Activated CD4-positive, alpha-beta T cell treated with anti-CD3 and anti-CD28 coated beads for 36 hours (primary cell): ENCODE results near the gene DNAI4. TPM values are rescaled to one million over a fixed set of nuclear protein-coding genes. Genes with fewer than 3 reads are reported as not detected.
A peak's percentile ranks its signal among the peaks of the same experiment; 100 is the strongest.

Experiments
- ATAC-seq: fragments of 200-7000 bp; cut with Tn5 transposase; one replicate; pipeline ENCODE4 v1.10.0; 2021; ENCODE audit warnings: mild to moderate bottlenecking, moderate library complexity
- CTCF ChIA-PET: fragments of 350-600 bp; sonication (Branson Sonifier 250); formaldehyde crosslinking; loops from one replicate; lab custom pipeline; 2021; ENCODE audit warnings: antibody characterized with exemption; lab: Charles Lee
- POLR2A ChIA-PET: fragments of 350-600 bp; sonication (Branson Sonifier 250); formaldehyde crosslinking; loops from one replicate; lab custom pipeline; 2021; ENCODE audit warnings: antibody characterized with exemption, inconsistent platforms; lab: Charles Lee
- DNase-seq: peaks from one replicate; pipeline ENCODE4 v3.0.0-alpha.2; 2020
- H3K27ac Mint-ChIP-seq: one replicate; pipeline ENCODE4 v1.8.0; 2021; ENCODE audit warnings: mixed read lengths
- H3K27me3 Mint-ChIP-seq: one replicate; pipeline ENCODE4 v1.8.0; 2021; ENCODE audit warnings: mixed read lengths
- H3K36me3 Mint-ChIP-seq: one replicate; pipeline ENCODE4 v1.8.0; 2021; ENCODE audit warnings: low read depth, mixed read lengths
- H3K4me1 Mint-ChIP-seq: one replicate; pipeline ENCODE4 v1.8.0; 2021; ENCODE audit warnings: mixed read lengths
- H3K4me3 Mint-ChIP-seq: one replicate; pipeline ENCODE4 v1.8.0; 2021; ENCODE audit warnings: mild to moderate bottlenecking, moderate library complexity, mixed read lengths
- H3K9me3 Mint-ChIP-seq: one replicate; pipeline ENCODE4 v1.8.0; 2021; ENCODE audit warnings: low read depth, mixed read lengths
- intact Hi-C, 2 experiments: fragments of 100-400 bp; cut with DNase I in 1 of 2; cut with micrococcal nuclease in 1 of 2; formaldehyde crosslinking; loops; one replicate each; pipeline versions ENCODE4 v1.14.2 to v1.15.1; 2022 to 2024; cut with DNase I, micrococcal nuclease
- total RNA-seq, 2 experiments: library from RNA; stranded (reverse); gene quantifications; one replicate each; pipeline ENCODE4 v1.2.3, GENCODE V29; 2021

Gene DNAI4
- total RNA-seq, 2 experiments from 2014 or later: 0.87 to 3.6 TPM

- Mint-ChIP-seq H3K4me3 (peak overlapping the region; percentile 51), H3K9me3 (no peaks in the 10 kb centered on the region), H3K4me1 (peaks cover 34% of the 10 kb centered on the region), H3K27me3 (no peaks in the 10 kb centered on the region), H3K27ac (peak overlapping the region; percentile 51), H3K36me3 (no peaks in the 10 kb centered on the region)
- DNase-seq (peak; percentile 20), ATAC-seq (peak; percentile 68)
- CTCF ChIA-PET: interaction anchor here (0.8 to 1.7 kb wide), 4 partner anchors 9 to 212 kb away, joined by 3 to 4 read pairs (median 4); no protein-coding TSS in a partner anchor
- intact Hi-C loops: loop anchor here (1.0 to 10.0 kb wide), 7 partner anchors 17 to 735 kb away; partner anchors contain the start of genes DNAI4 (in 2 of the 2), MIER1 (in 2 of the 2) and SLC35D1 (in 1 of the 2)
- POLR2A ChIA-PET: no interaction called here
Observed at GRCh38 chr1:66769512-66770229, 155.0 kb downstream of the DNAI4 start.

DNA sequence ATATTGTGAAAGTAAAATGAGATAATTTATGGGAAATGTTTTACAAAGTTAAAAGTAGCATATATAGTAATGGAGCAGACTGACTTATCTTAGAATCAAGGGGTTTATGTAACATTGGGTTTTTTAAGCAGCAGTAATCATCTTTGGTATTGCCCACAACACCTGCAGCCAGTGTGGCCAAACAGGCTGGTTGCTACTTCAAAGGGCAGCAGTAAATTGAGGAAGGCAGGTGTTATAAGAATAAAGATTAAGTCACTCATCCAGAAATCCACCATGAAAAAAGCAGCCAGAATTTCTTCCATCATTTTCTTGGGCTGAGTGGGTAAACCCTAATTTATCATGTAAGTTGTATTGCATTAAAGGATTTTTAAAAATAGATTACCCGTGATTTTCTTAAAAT, 155.7 kb downstream of the DNAI4 start:
- H3K4me3 Mint-ChIP-seq: peak overlapping the region; percentile 51
- DNase-seq: no peak
- no peaks in the 10 kb centered on the region for H3K36me3 Mint-ChIP-seq
- ATAC-seq: no peak
- intact Hi-C loops: loop anchor here (2.0 to 10.0 kb wide), 4 partner anchors 156 to 566 kb away; partner anchors contain the start of genes DNAI4 (in 1 of the 2), MIER1 (in 1 of the 2) and SLC35D1 (in 1 of the 2)
- H3K27ac Mint-ChIP-seq: peak overlapping the region; percentile 43
- H3K4me1 Mint-ChIP-seq: peaks cover 34% of the 10 kb centered on the region
- no peaks in the 10 kb centered on the region for H3K27me3 Mint-ChIP-seq
- ChIA-PET POLR2A (no interaction called here), CTCF (interaction anchor here (0.8 to 1.7 kb wide), 3 partner anchors 9 to 213 kb away, joined by 3 to 4 read pairs (median 3); no protein-coding TSS in a partner anchor)
- no peaks in the 10 kb centered on the region for H3K9me3 Mint-ChIP-seq

DNA sequence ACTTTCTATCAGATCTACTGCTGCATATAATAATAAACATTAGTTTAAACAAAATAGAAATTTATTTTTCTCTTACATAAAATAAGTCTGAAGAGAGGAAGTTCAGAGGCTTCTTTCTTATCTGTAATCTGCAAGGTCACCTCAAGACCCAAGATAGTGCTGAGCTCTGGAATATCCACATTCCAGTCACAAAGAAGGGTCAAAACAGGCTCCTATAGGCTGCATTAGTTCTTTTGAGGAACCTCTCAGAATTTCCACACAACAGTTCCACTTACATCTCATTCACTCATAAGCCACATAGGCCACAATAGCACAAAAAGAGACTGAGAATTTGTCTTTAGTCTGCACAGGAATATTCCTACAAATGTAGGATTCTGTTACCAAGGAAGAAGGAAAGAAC, 157.0 kb downstream of the DNAI4 start:
- H3K27me3 Mint-ChIP-seq: no peaks in the 10 kb centered on the region
- ATAC-seq (no peak), DNase-seq (no peak)
- H3K9me3 Mint-ChIP-seq: no peaks in the 10 kb centered on the region
- H3K36me3 Mint-ChIP-seq: no peaks in the 10 kb centered on the region
- H3K4me1 Mint-ChIP-seq: peaks cover 34% of the 10 kb centered on the region
- intact Hi-C loops: loop anchor here (2.0 to 10.0 kb wide), 5 partner anchors 157 to 567 kb away; partner anchors contain the start of genes DNAI4 (in 1 of the 2), MIER1 (in 1 of the 2) and SLC35D1 (in 1 of the 2)
- H3K4me3 Mint-ChIP-seq: no peak overlapping the region
- ChIA-PET POLR2A (no interaction called here), CTCF (interaction anchor here (0.6 to 6.2 kb wide), 5 partner anchors 10 to 436 kb away, joined by 3 to 40 read pairs (median 5); no protein-coding TSS in a partner anchor)
- no peak overlapping the region for H3K27ac Mint-ChIP-seq

GRCh38 chr1:66764994-66765578, 159.6 kb downstream of the DNAI4 start:
- Mint-ChIP-seq H3K27me3 (no peaks in the 10 kb centered on the region), H3K27ac (no peak overlapping the region), H3K9me3 (no peaks in the 10 kb centered on the region), H3K36me3 (no peaks in the 10 kb centered on the region), H3K4me3 (no peak overlapping the region), H3K4me1 (peaks cover 22% of the 10 kb centered on the region)
- peak; percentile 69 for DNase-seq
- ATAC-seq: peak; percentile 62
- intact Hi-C loops: loop anchor here (1.0 to 10.0 kb wide), 8 partner anchors 28 to 736 kb away; partner anchors contain the start of gene SLC35D1 (in 1 of the 2)
- POLR2A ChIA-PET: interaction anchor here (0.5 kb wide), 1 partner anchor 377 kb away, joined by 4 read pairs; no protein-coding TSS in a partner anchor
- CTCF ChIA-PET: interaction anchor here (0.6 to 6.2 kb wide), 23 partner anchors 9 to 447 kb away, joined by 3 to 40 read pairs (median 4); partner anchors contain the start of genes DNAI4 and MIER1

Other genes starting within 250 kb of the DNAI4 start
- not detected for gene DYNLT5, start 172.4 kb downstream of the DNAI4 start, total RNA-seq
- not detected for gene INSL5, start 123.6 kb downstream of the DNAI4 start, total RNA-seq
- 10 to 100 TPM; 49.7 to 51.5 TPM for gene MIER1, start 134 bp upstream of the DNAI4 start, total RNA-seq
- 10 to 100 TPM in 1 of 2 experiments, 1 to 10 TPM in 1; 8.7 to 10.3 TPM for gene SLC35D1, start 129.3 kb upstream of the DNAI4 start, total RNA-seq
- under 1 TPM in 1 of 2 experiments, not detected in 1; 0.11 TPM for gene C1orf141, start 210.1 kb upstream of the DNAI4 start, total RNA-seq
- 1 to 10 TPM; 7.1 to 9.3 TPM for gene IL23R, start 241.6 kb upstream of the DNAI4 start, total RNA-seq